Measurements from ENCODE around the gene AIPL1.

Gene AIPL1

GRCh38 chr17:6377906-6378305, 57.0 kb downstream of the AIPL1 start:
- DNase-seq (ENCODE audit: low read depth) = no peak
- no peak for TF ChIP-seq CTCF (IDR thresholded peaks at IDR 0.05; ENCODE audit: control insufficient read depth, insufficient read depth, low read depth, low read length, missing control alignments)
- no peak overlapping the region for H3K4me3 ChIP-seq (ENCODE audit: control insufficient read depth, low read depth, low read length)

DNA sequence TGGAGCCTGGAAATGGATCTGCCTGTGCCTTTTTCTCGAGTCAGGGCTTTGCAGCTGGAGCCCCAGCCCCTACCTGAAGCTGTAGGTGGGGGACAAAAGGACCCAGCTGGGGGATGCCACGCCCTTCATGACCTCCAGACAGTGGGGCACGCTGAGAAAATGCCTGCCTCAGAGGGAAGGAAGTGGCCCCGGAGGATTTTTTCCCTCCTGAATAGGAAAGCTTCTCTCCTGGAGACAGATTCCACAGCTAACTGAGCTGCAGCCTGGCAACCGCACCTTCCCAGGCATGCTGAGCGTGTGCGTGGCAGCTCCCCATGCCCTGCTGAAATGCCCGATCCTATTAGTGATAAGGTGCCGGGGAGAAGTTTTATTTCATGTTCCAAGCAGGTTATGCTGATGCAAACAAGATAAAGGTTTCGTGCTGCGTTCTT, 58.0 kb downstream of the AIPL1 start:
- no peak for TF ChIP-seq CTCF (IDR thresholded peaks at IDR 0.05; ENCODE audit: control insufficient read depth, insufficient read depth, low read depth, low read length, missing control alignments)
- H3K4me3 ChIP-seq (ENCODE audit: control insufficient read depth, low read depth, low read length) = no peak overlapping the region
- no peak for DNase-seq (ENCODE audit: low read depth)

DNA sequence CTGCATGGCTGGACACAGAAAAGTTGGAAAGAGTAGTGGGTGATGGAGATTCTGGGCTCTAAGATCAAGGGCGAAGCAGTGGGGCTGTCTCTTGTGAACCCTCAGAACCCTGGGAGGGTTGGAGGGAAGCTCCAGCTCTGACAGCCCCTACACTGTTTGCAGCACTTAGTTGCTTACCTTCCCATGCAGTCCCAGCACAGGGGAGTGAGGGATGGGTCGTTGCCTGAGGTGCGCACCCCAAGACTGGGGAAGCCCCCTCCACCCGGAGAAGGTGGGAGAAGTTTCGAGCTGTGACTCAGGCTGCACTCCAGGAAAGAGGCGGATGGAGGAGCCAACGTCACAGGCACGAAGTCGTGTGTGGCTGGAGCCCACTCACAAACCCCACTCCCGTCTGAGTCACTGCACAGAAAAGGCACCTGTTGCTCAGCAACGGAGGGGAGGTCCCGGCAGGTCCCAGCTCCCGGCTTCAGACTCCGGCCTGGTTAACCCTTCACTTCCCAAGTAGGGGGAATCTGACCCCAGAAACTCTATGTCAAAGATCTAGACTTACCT, 60.1 kb downstream of the AIPL1 start:
- TF ChIP-seq CTCF (IDR thresholded peaks at IDR 0.05; ENCODE audit: control insufficient read depth, insufficient read depth, low read depth, low read length, missing control alignments) = no peak
- H3K4me3 ChIP-seq (ENCODE audit: control insufficient read depth, low read depth, low read length) = no peak overlapping the region
- no peak for DNase-seq (ENCODE audit: low read depth)

DNA sequence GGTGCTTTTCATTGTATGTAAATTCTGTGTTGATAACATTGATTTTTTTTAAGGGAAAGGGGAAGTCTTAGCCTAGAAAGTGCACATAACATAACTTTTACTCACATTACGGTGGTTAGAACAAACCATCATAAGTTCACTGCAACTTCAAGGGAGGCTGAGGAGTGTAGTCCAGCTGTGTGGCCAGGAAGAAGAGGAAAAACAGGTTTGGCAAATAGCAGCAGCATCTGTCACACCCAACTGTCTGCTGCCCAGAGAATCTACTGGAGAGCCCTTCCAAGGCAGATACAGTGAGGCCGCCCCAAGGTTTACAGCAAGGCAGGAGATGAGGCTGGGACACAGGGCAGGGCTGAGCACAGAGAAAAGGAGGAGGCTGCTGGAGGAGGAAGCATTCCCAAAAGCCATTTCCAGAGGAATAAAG, 60.6 kb downstream of the AIPL1 start:
- DNase-seq (ENCODE audit: low read depth) = no peak
- TF ChIP-seq CTCF (IDR thresholded peaks at IDR 0.05; ENCODE audit: control insufficient read depth, insufficient read depth, low read depth, low read length, missing control alignments) = no peak
- H3K4me3 ChIP-seq (ENCODE audit: control insufficient read depth, low read depth, low read length) = no peak overlapping the region

Data from AG09309 (cell line).